ENCODE results near the gene SNX8. TPM values are rescaled to one million over a fixed set of nuclear protein-coding genes. Genes with fewer than 3 reads are reported as not detected.

SNX8 gene
- total and polyA plus RNA-seq, 2 of the 13 experiments (the other 11 are each of a cell fraction or from before 2014, with no cell fraction given) = 20.6 to 45.2 TPM

DNA sequence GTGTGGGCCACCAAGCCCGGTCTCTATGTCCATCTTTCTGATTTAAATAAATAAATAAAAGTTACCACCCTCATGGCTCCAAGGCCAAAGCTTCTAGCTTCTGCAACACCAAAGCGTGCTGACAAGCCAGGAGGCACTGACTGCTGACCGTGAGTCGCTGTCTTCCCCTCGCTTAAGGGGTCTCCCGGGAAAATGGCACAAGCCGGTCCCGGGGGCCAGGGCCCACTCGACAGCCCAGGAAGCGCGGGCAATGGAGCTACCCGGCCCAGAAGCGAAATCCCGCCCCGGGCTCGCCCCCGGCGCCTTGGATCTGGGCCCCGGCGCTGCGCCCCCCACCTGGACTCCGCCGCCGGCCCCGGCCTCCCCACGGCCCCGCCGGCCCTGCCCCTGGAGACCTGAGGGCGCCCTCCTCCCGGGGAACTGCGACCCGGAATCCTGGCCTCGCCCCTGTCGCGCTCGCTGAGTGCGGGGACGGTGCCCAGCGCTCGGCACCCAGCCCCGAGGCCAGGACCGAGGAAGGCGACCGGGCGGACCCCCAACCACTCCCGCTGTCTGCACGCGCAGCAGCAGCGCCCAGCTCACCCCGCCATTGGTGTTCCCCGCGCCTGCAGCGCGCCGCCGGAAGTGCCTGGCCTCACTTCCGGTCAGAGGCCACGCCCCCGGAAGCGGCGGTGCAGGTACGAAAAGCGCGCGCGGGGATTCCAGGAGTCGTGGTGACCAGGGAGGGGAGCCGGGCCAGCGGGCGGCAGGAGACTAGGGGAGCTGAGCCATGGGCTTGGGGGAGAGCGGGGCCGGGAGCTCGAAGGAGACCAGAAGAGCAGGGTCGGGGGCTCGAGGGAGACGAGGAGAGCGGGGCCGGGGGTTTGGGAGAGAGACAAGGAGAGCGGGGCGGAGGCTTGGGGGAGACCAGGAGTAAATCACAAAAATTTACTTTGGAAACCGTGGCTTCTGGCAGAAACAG, 72.4 kb downstream of the SNX8 start, which contains the start of the genes MRM2 and NUDT1 (continued):
- TF ChIP-seq SAP130 (CRISPR knock-in tag; IDR thresholded peaks at IDR 0.05; ENCODE audit: low read depth) (peak; percentile 100), AGO2 (optimal IDR thresholded peaks at IDR 0.05; ENCODE audit: low read depth, low read length) (peak; percentile 67), SCMH1 (CRISPR knock-in tag; IDR thresholded peaks at IDR 0.05; ENCODE audit: borderline replicate concordance) (no peak), ZNF883 (CRISPR knock-in tag; IDR thresholded peaks at IDR 0.05; ENCODE audit: not compliant biosample characterization) (peak; percentile 76), RFX1 (IDR thresholded peaks at IDR 0.05) (no peak), TBL1XR1 (IDR thresholded peaks at IDR 0.05; ENCODE audit: borderline replicate concordance, low read length, partially characterized antibody) (no peak), HMG20B (CRISPR knock-in tag; conservative IDR thresholded peaks at IDR 0.05) (no peak), ZNF124 (CRISPR knock-in tag; IDR thresholded peaks at IDR 0.05) (peak; percentile 64; the same call in 1 of the 2 replicates), NR2F1 (CRISPR knock-in tag; IDR thresholded peaks at IDR 0.05) (no peak), ZSCAN12 (CRISPR knock-in tag; IDR thresholded peaks at IDR 0.05) (no peak), EZH2 (conservative IDR thresholded peaks at IDR 0.05; ENCODE audit: low read depth, low read length) (no peak), ZNF329 (CRISPR knock-in tag; IDR thresholded peaks at IDR 0.05; ENCODE audit: low read depth) (peak; percentile 79), RCOR2 (CRISPR knock-in tag; IDR thresholded peaks at IDR 0.05) (no peak), ZFP36 (IDR thresholded peaks at IDR 0.05; ENCODE audit: borderline replicate concordance, low read depth, low read length, partially characterized antibody) (no peak), RBAK (CRISPR knock-in tag; IDR thresholded peaks at IDR 0.05) (no peak), CBX2 (IDR thresholded peaks at IDR 0.05; ENCODE audit: low read depth, low read length) (no peak), CBX2 (CRISPR knock-in tag; IDR thresholded peaks at IDR 0.05; ENCODE audit: low read depth) (no peak), ZNF737 (CRISPR knock-in tag; IDR thresholded peaks at IDR 0.05; ENCODE audit: borderline replicate concordance) (no peak), ZNF773 (CRISPR knock-in tag; IDR thresholded peaks at IDR 0.05; ENCODE audit: borderline replicate concordance) (no peak), NR2F6 (IDR thresholded peaks at IDR 0.05) (no peak), NR2F6 (CRISPR knock-in tag; IDR thresholded peaks at IDR 0.05) (peak; percentile 24; the same call in 1 of the 2 replicates), ELF3 (CRISPR knock-in tag; IDR thresholded peaks at IDR 0.05) (peak; percentile 49)
- TF ChIP-seq, protein P1, sequence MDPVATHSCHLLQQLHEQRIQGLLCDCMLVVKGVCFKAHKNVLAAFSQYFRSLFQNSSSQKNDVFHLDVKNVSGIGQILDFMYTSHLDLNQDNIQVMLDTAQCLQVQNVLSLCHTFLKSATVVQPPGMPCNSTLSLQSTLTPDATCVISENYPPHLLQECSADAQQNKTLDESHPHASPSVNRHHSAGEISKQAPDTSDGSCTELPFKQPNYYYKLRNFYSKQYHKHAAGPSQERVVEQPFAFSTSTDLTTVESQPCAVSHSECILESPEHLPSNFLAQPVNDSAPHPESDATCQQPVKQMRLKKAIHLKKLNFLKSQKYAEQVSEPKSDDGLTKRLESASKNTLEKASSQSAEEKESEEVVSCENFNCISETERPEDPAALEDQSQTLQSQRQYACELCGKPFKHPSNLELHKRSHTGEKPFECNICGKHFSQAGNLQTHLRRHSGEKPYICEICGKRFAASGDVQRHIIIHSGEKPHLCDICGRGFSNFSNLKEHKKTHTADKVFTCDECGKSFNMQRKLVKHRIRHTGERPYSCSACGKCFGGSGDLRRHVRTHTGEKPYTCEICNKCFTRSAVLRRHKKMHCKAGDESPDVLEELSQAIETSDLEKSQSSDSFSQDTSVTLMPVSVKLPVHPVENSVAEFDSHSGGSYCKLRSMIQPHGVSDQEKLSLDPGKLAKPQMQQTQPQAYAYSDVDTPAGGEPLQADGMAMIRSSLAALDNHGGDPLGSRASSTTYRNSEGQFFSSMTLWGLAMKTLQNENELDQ (CRISPR knock-in tag; IDR thresholded peaks at IDR 0.05; ENCODE audit: borderline replicate concordance) = no peak
- TF ChIP-seq, protein P2, sequence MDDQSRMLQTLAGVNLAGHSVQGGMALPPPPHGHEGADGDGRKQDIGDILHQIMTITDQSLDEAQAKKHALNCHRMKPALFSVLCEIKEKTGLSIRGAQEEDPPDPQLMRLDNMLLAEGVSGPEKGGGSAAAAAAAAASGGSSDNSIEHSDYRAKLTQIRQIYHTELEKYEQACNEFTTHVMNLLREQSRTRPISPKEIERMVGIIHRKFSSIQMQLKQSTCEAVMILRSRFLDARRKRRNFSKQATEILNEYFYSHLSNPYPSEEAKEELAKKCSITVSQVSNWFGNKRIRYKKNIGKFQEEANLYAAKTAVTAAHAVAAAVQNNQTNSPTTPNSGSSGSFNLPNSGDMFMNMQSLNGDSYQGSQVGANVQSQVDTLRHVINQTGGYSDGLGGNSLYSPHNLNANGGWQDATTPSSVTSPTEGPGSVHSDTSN (CRISPR knock-in tag; IDR thresholded peaks at IDR 0.05; ENCODE audit: borderline replicate concordance) = no peak
- TF ChIP-seq, protein P3, sequence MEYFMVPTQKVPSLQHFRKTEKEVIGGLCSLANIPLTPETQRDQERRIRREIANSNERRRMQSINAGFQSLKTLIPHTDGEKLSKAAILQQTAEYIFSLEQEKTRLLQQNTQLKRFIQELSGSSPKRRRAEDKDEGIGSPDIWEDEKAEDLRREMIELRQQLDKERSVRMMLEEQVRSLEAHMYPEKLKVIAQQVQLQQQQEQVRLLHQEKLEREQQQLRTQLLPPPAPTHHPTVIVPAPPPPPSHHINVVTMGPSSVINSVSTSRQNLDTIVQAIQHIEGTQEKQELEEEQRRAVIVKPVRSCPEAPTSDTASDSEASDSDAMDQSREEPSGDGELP (IDR thresholded peaks at IDR 0.05; ENCODE audit: borderline replicate concordance, low read depth) = peak; percentile 37; the same call in 1 of the 2 replicates

Measured in HepG2 (cell line).